Measurements from ENCODE around the gene PCDHGA6. TPM values are rescaled to one million over a fixed set of nuclear protein-coding genes. Genes with fewer than 3 reads are reported as not detected.
"Not testable (repeated sequence)": the region's sequence is repeated elsewhere in the genome, so short reads cannot be mapped to it uniquely, and the experiment has no call there.

Gene PCDHGA6
- total RNA-seq: 1 to 10 TPM; 3.0 to 6.9 (median 4.6) TPM

- no peak for ATAC-seq (ENCODE audit: low FRiP score)
- no peak for DNase-seq (ENCODE audit: low spot score)
- TF ChIP-seq CTCF (IDR thresholded peaks at IDR 0.05): no peak
These were observed at the start of gene PCDHGA6 for GRCh38 chr5:141373673-141374317. PCDHGA6 (plus strand) TSS chr5:141373891; CDS start chr5:141374084, 193 bp downstream.

GRCh38 chr5:141326088-141326854, 47.4 kb upstream of the PCDHGA6 start:
- ATAC-seq (ENCODE audit: low FRiP score): peak; percentile 54
- no peak for TF ChIP-seq CTCF (IDR thresholded peaks at IDR 0.05)
- no peak for DNase-seq (ENCODE audit: low spot score)

- no peak for ATAC-seq (ENCODE audit: low FRiP score)
- no peak for TF ChIP-seq CTCF (IDR thresholded peaks at IDR 0.05)
- DNase-seq (ENCODE audit: low spot score): no peak
These were observed 45.5 kb upstream of the PCDHGA6 start for GRCh38 chr5:141328231-141328630.

- no peak for TF ChIP-seq CTCF (IDR thresholded peaks at IDR 0.05)
These were observed 43.2 kb upstream of the PCDHGA6 start, which contains the start of gene PCDHGA1 for GRCh38 chr5:141330299-141331080. PCDHGA1 (plus strand) TSS chr5:141330514.

GRCh38 chr5:141332571-141332970, 41.1 kb upstream of the PCDHGA6 start:
- not testable (repeated sequence) for ATAC-seq (ENCODE audit: low FRiP score); DNase-seq (ENCODE audit: low spot score)

More at GRCh38 chr5:141330299-141331080, 43.2 kb upstream of the PCDHGA6 start, which contains the start of gene PCDHGA1:
- DNase-seq (ENCODE audit: low spot score) (no peak), ATAC-seq (ENCODE audit: low FRiP score) (no peak)

GRCh38 chr5:141338538-141339306, 35.0 kb upstream of the PCDHGA6 start, which contains the start of gene PCDHGA2:
PCDHGA2 (plus strand) TSS chr5:141338760.
- ATAC-seq (ENCODE audit: low FRiP score): no peak
- TF ChIP-seq CTCF (IDR thresholded peaks at IDR 0.05): no peak
- no peak for DNase-seq (ENCODE audit: low spot score)

GRCh38 chr5:141340781-141341354, 32.8 kb upstream of the PCDHGA6 start:
- ATAC-seq (ENCODE audit: low FRiP score); DNase-seq (ENCODE audit: low spot score): not testable (repeated sequence)

Data from omental fat pad (tissue), 4 donors.